Trophoblast cell (in vitro differentiated cells and primary cell): Measurements from ENCODE around the gene SPDYE3.
"Not testable (repeated sequence)": the region's sequence is repeated elsewhere in the genome, so short reads cannot be mapped to it uniquely, and the experiment has no call there.

Experiments
- DNase-seq, 2 donors: peaks; one replicate each; pipeline ENCODE4 v3.0.0-alpha.2; 2016
- H2AFZ ChIP-seq: 2 replicates; pipeline ENCODE4 v1.6.1; 2013; ENCODE audit warnings: low read length, moderate library complexity, mild to moderate bottlenecking; ENCODE audit not compliant: insufficient read depth, poor library complexity
- H2AK5ac ChIP-seq: 2 replicates; pipeline ENCODE4 v1.6.1; 2013; ENCODE audit warnings: mild to moderate bottlenecking, low read length
- H2BK120ac ChIP-seq: 2 replicates; pipeline ENCODE4 v1.6.1; 2013; ENCODE audit warnings: low read length, mild to moderate bottlenecking, moderate library complexity; ENCODE audit not compliant: insufficient read depth, poor library complexity
- H2BK12ac ChIP-seq: 2 replicates; pipeline ENCODE4 v1.6.1; 2013; ENCODE audit warnings: mild to moderate bottlenecking, low read length, moderate library complexity
- H2BK5ac ChIP-seq: 2 replicates; pipeline ENCODE4 v1.6.1; 2013; ENCODE audit warnings: low read length, low read depth, moderate library complexity, mild to moderate bottlenecking; ENCODE audit not compliant: poor library complexity
- H3K14ac ChIP-seq: 2 replicates; pipeline ENCODE4 v1.6.1; 2013; ENCODE audit warnings: mild to moderate bottlenecking, low read length
- H3K18ac ChIP-seq: 2 replicates; pipeline ENCODE4 v1.6.1; 2013; ENCODE audit warnings: mild to moderate bottlenecking, low read length
- H3K23ac ChIP-seq: 2 replicates; pipeline ENCODE4 v1.6.1; 2013; ENCODE audit warnings: low read length
- H3K27ac ChIP-seq: 2 replicates; pipeline ENCODE4 v1.5.1; 2013; ENCODE audit warnings: low read depth, mild to moderate bottlenecking, inconsistent platforms, low read length, moderate library complexity
- H3K27me3 ChIP-seq: 2 replicates; pipeline ENCODE4 v1.6.1; 2013; ENCODE audit warnings: inconsistent platforms, mild to moderate bottlenecking, low read length, moderate library complexity; ENCODE audit not compliant: insufficient read depth
- H3K36me3 ChIP-seq, 2 experiments: 1 replicate in 1 of 2; 2 replicates in 1 of 2; pipeline ENCODE4 v1.6.1; 2013; ENCODE audit warnings: low read length in 2 of 2, mild to moderate bottlenecking in 2 of 2, moderate library complexity in 1 of 2; ENCODE audit not compliant: insufficient read depth in 2 of 2, control insufficient read depth in 1 of 2
- H3K4ac ChIP-seq: 2 replicates; pipeline ENCODE4 v1.6.1; 2013; ENCODE audit warnings: low read depth, mild to moderate bottlenecking, low read length, moderate library complexity
- H3K4me1 ChIP-seq, 2 experiments: 1 replicate in 1 of 2; 2 replicates in 1 of 2; pipeline ENCODE4 v1.6.1; 2013; ENCODE audit warnings: low read length in 2 of 2, mild to moderate bottlenecking in 2 of 2, moderate library complexity in 1 of 2; ENCODE audit not compliant: insufficient read depth in 2 of 2, control insufficient read depth in 1 of 2
- H3K4me2 ChIP-seq: 2 replicates; pipeline ENCODE4 v1.6.1; 2013; ENCODE audit warnings: inconsistent platforms, mild to moderate bottlenecking, low read length, moderate library complexity
- H3K4me3 ChIP-seq: 2 replicates; pipeline ENCODE4 v1.5.1; 2013; ENCODE audit warnings: mild to moderate bottlenecking, low read depth, low read length, inconsistent platforms
- H3K79me1 ChIP-seq: one replicate; pipeline ENCODE4 v1.6.1; 2013; ENCODE audit warnings: low read length
- H3K79me2 ChIP-seq: 2 replicates; pipeline ENCODE4 v1.6.1; 2013; ENCODE audit warnings: low read length, mild to moderate bottlenecking; ENCODE audit not compliant: control insufficient read depth, insufficient read depth, poor library complexity
- H3K9ac ChIP-seq: 2 replicates; pipeline ENCODE4 v1.6.1; 2013; ENCODE audit warnings: mild to moderate bottlenecking, low read length
- H3K9me3 ChIP-seq: 2 replicates; pipeline ENCODE4 v1.6.1; 2013; ENCODE audit warnings: low read depth, mild to moderate bottlenecking, control low read depth, inconsistent platforms, low read length; ENCODE audit not compliant: insufficient read depth
- H4K12ac ChIP-seq: 2 replicates; pipeline ENCODE4 v1.6.1; 2013; ENCODE audit warnings: low read depth, mild to moderate bottlenecking, low read length, moderate library complexity
- H4K8ac ChIP-seq: 2 replicates; pipeline ENCODE4 v1.6.1; 2013; ENCODE audit warnings: low read depth, mild to moderate bottlenecking, low read length, moderate library complexity
- H4K91ac ChIP-seq: one replicate; pipeline ENCODE4 v1.6.1; 2013; ENCODE audit warnings: low read depth, mild to moderate bottlenecking, low read length, moderate library complexity
- WGBS: extraction: QIAGEN DNeasy Blood & Tissue Kit; methylation state at CpG from one replicate; pipeline ENCODE4 v1.1.7; 2013; ENCODE audit warnings: missing lambda C conversion rate; ENCODE audit not compliant: insufficient read length, insufficient coverage; ENCODE audit errors: extremely low coverage; 5-methylcytosine and 5-hydroxymethylcytosine counted together

SPDYE3 gene

GRCh38 chr7:100360135-100360854, 52.8 kb downstream of the SPDYE3 start:
- Histone ChIP-seq H3K79me2 (no peaks in the 10 kb centered on the region), H3K4me2 (no peak overlapping the region), H2BK120ac (no peak overlapping the region), H3K18ac (no peak overlapping the region), H2AFZ (no peak overlapping the region), H3K23ac (no peak overlapping the region), H3K4ac (no peak overlapping the region), H3K4me3 (no peak overlapping the region), H3K27me3 (no peaks in the 10 kb centered on the region), H4K12ac (no peak overlapping the region), H3K9me3 (peaks cover under 1% of the 10 kb centered on the region), H3K27ac (no peak overlapping the region), H3K14ac (no peak overlapping the region), H3K9ac (no peak overlapping the region), H3K4me1 (no peaks in the 10 kb centered on the region), H2AK5ac (no peak overlapping the region), H2BK12ac (no peak overlapping the region), H2BK5ac (no peak overlapping the region), H3K36me3 (peaks cover 60 to 69% of the 10 kb centered on the region in 2 experiments), H4K91ac (no peak overlapping the region), H3K79me1 (no peaks in the 10 kb centered on the region), H4K8ac (no peak overlapping the region)
- no peak for DNase-seq
- WGBS: no CpG with 5 or more reads among the region's 3 CpGs

- no peak overlapping the region for H4K91ac ChIP-seq
- no peak overlapping the region for H4K12ac ChIP-seq
- H3K9ac ChIP-seq: no peak overlapping the region
- H4K8ac ChIP-seq: no peak overlapping the region
- peaks cover 42 to 44% of the 10 kb centered on the region in 2 experiments for H3K36me3 ChIP-seq
- H3K4ac ChIP-seq: no peak overlapping the region
- H3K79me2 ChIP-seq: no peaks in the 10 kb centered on the region
- H3K9me3 ChIP-seq: no peaks in the 10 kb centered on the region
- H3K4me2 ChIP-seq: no peak overlapping the region
- H2AFZ ChIP-seq: no peak overlapping the region
- no peak for DNase-seq
- H3K4me3 ChIP-seq: no peak overlapping the region
- H3K27ac ChIP-seq: no peak overlapping the region
- H2BK5ac ChIP-seq: no peak overlapping the region
- no peak overlapping the region for H2BK120ac ChIP-seq
- H2BK12ac ChIP-seq: no peak overlapping the region
- no peak overlapping the region for H2AK5ac ChIP-seq
- H3K14ac ChIP-seq: no peak overlapping the region
- no peaks in the 10 kb centered on the region for H3K4me1 ChIP-seq
- H3K18ac ChIP-seq: no peak overlapping the region
- H3K27me3 ChIP-seq: no peaks in the 10 kb centered on the region
- H3K23ac ChIP-seq: no peak overlapping the region
- H3K79me1 ChIP-seq: no peaks in the 10 kb centered on the region
These were observed 55.6 kb downstream of the SPDYE3 start for GRCh38 chr7:100363098-100363497.

GRCh38 chr7:100363797-100364196, 56.3 kb downstream of the SPDYE3 start:
- H2BK120ac ChIP-seq, H4K12ac ChIP-seq, H3K23ac ChIP-seq, H3K79me1 ChIP-seq, H3K4me3 ChIP-seq, H4K8ac ChIP-seq, H2AFZ ChIP-seq, H2BK5ac ChIP-seq, H3K79me2 ChIP-seq, H3K14ac ChIP-seq, H3K18ac ChIP-seq, H2BK12ac ChIP-seq, H3K27ac ChIP-seq, DNase-seq, H3K4me1 ChIP-seq, H3K9me3 ChIP-seq, H4K91ac ChIP-seq, H3K27me3 ChIP-seq, H2AK5ac ChIP-seq, H3K9ac ChIP-seq, H3K4ac ChIP-seq, H3K4me2 ChIP-seq: not testable (repeated sequence)
- peaks cover 36 to 38% of the 10 kb centered on the region in 2 experiments for H3K36me3 ChIP-seq
- WGBS: no CpG with 5 or more reads among the region's 7 CpGs

- Histone ChIP-seq H3K79me1 (no peaks in the 10 kb centered on the region), H2BK120ac (no peak overlapping the region), H3K4me3 (no peak overlapping the region), H3K4ac (no peak overlapping the region), H2BK5ac (no peak overlapping the region), H4K91ac (no peak overlapping the region), H4K12ac (no peak overlapping the region), H3K14ac (no peak overlapping the region), H3K27me3 (no peaks in the 10 kb centered on the region), H3K36me3 (peaks cover 29 to 31% of the 10 kb centered on the region in 2 experiments), H3K4me1 (no peaks in the 10 kb centered on the region), H3K4me2 (no peak overlapping the region), H2AFZ (no peak overlapping the region), H2AK5ac (no peak overlapping the region), H3K18ac (no peak overlapping the region), H3K9me3 (no peaks in the 10 kb centered on the region), H3K27ac (no peak overlapping the region), H2BK12ac (no peak overlapping the region), H4K8ac (no peak overlapping the region), H3K23ac (no peak overlapping the region), H3K79me2 (no peaks in the 10 kb centered on the region), H3K9ac (no peak overlapping the region)
- WGBS: no CpG with 5 or more reads among the region's 6 CpGs
- no peak for DNase-seq
These were observed 57.0 kb downstream of the SPDYE3 start for GRCh38 chr7:100364480-100364879.
